Liver (tissue), 9 donors: ENCODE measurements around the gene C1orf21. TPM values are rescaled to one million over a fixed set of nuclear protein-coding genes. Genes with fewer than 3 reads are reported as not detected.

Experiments
- DNase-seq: peaks from one replicate; pipeline ENCODE4 v3.0.0-alpha.2; 2017; ENCODE audit warnings: low spot score
- H3K27ac ChIP-seq, 2 donors: one replicate each; pipeline ENCODE4 v1.7.0; 2013; ENCODE audit warnings: inconsistent platforms in 2 of 2, low read length in 2 of 2, control low read depth in 1 of 2, low read depth in 1 of 2, mild to moderate bottlenecking in 1 of 2
- H3K27me3 ChIP-seq, 4 donors: one replicate each; pipeline versions ENCODE4 v1.6.1 to v1.7.0; 2013; ENCODE audit warnings: low read length in 3 of 4, inconsistent platforms in 1 of 4, mild to moderate bottlenecking in 1 of 4, moderate library complexity in 1 of 4; ENCODE audit not compliant: control insufficient read depth in 4 of 4, insufficient read depth in 4 of 4
- H3K36me3 ChIP-seq, 4 donors: one replicate each; pipeline versions ENCODE4 v1.6.1 to v1.7.0; 2013; ENCODE audit warnings: low read length in 3 of 4, mild to moderate bottlenecking in 3 of 4, low read depth in 1 of 4, moderate library complexity in 1 of 4; ENCODE audit not compliant: control insufficient read depth in 4 of 4, insufficient read depth in 3 of 4
- H3K4me1 ChIP-seq, 4 donors: one replicate each; pipeline versions ENCODE4 v1.6.1 to v1.7.0; 2013; ENCODE audit warnings: low read length in 3 of 4, mild to moderate bottlenecking in 3 of 4, moderate library complexity in 1 of 4; ENCODE audit not compliant: control insufficient read depth in 4 of 4, insufficient read depth in 4 of 4
- H3K4me3 ChIP-seq, 3 donors: one replicate each; pipeline versions ENCODE4 v1.6.1 to v1.7.0; 2013; ENCODE audit warnings: low read length in 3 of 3, control low read depth in 1 of 3, low read depth in 1 of 3, mild to moderate bottlenecking in 1 of 3
- H3K9ac ChIP-seq, 2 donors: one replicate each; pipeline ENCODE4 v1.7.0; 2013; ENCODE audit warnings: low read length in 2 of 2, mild to moderate bottlenecking in 2 of 2, moderate library complexity in 2 of 2, control low read depth in 1 of 2, low read depth in 1 of 2
- H3K9me3 ChIP-seq, 4 donors: one replicate each; pipeline versions ENCODE4 v1.6.1 to v1.7.0; 2013; ENCODE audit warnings: low read length in 3 of 4; ENCODE audit not compliant: control insufficient read depth in 4 of 4
- EGR1 ChIP-seq, 2 donors: IDR thresholded peaks; 2 replicates each; pipeline ENCODE4 v1.6.1; 2016 to 2018; ENCODE audit warnings: antibody characterized with exemption in 2 of 2, low read depth in 2 of 2
- FOXA1 ChIP-seq: IDR thresholded peaks from 2 replicates; pipeline ENCODE4 v1.6.1; 2016; ENCODE audit warnings: antibody characterized with exemption
- FOXA2 ChIP-seq: IDR thresholded peaks from 2 replicates; pipeline ENCODE4 v1.6.1; 2016; ENCODE audit warnings: antibody characterized with exemption
- GABPA ChIP-seq, 2 donors: IDR thresholded peaks in 1 of 2; conservative IDR thresholded peaks in 1 of 2; 2 replicates each; pipeline ENCODE4 v1.6.1; 2016; ENCODE audit warnings: antibody characterized with exemption in 2 of 2, mild to moderate bottlenecking in 1 of 2, moderate library complexity in 1 of 2
- HNF4A ChIP-seq, 2 donors: conservative IDR thresholded peaks; 2 replicates each; pipeline ENCODE4 v1.6.1; 2016; ENCODE audit warnings: antibody characterized with exemption in 2 of 2, mild to moderate bottlenecking in 2 of 2
- HNF4G ChIP-seq: IDR thresholded peaks from 2 replicates; pipeline ENCODE4 v1.6.1; 2016; ENCODE audit warnings: antibody characterized with exemption
- JUND ChIP-seq, 2 donors: IDR thresholded peaks; 2 replicates each; pipeline ENCODE4 v1.6.1; 2016; ENCODE audit warnings: antibody characterized with exemption in 2 of 2
- NR2F2 ChIP-seq: IDR thresholded peaks from 2 replicates; pipeline ENCODE4 v1.6.1; 2016; ENCODE audit warnings: antibody characterized with exemption
- RAD21 ChIP-seq, 2 donors: IDR thresholded peaks; 2 replicates each; pipeline ENCODE4 v1.6.1; 2016; ENCODE audit warnings: antibody characterized with exemption in 2 of 2, mild to moderate bottlenecking in 2 of 2
- RXRA ChIP-seq, 2 donors: IDR thresholded peaks; 2 replicates each; pipeline ENCODE4 v1.6.1; 2017 to 2018; ENCODE audit warnings: antibody characterized with exemption in 2 of 2, mild to moderate bottlenecking in 1 of 2
- SP1 ChIP-seq: IDR thresholded peaks from 2 replicates; pipeline ENCODE4 v1.6.1; 2018; ENCODE audit warnings: antibody characterized with exemption, mild to moderate bottlenecking
- TAF1 ChIP-seq: conservative IDR thresholded peaks from 2 replicates; pipeline ENCODE4 v1.6.1; 2016; ENCODE audit warnings: antibody characterized with exemption, mild to moderate bottlenecking
- YY1 ChIP-seq: IDR thresholded peaks from 2 replicates; pipeline ENCODE4 v1.6.1; 2016; ENCODE audit warnings: antibody characterized with exemption, mild to moderate bottlenecking
- WGBS: extraction: QIAGEN DNeasy Blood & Tissue Kit; methylation state at CpG from one replicate; pipeline ENCODE4 v1.1.7; 2013; 5-methylcytosine and 5-hydroxymethylcytosine counted together
- polyA plus RNA-seq, 2 donors: library from polyadenylated mRNA; stranded (reverse) in 1 of 2; unstranded in 1 of 2; fragments of 200-250 nt in 1 of 2; fragments of >200 nt in 1 of 2; fragmentation: Nextera tagmentation in 1 of 2; extraction: Ambion mirVana in 1 of 2; gene quantifications; one replicate each; pipeline versions ENCODE4 v1.2.1 to v1.2.3, GENCODE V29; 2013 to 2015
- total RNA-seq, 2 donors: library from RNA; depleted of rRNA; stranded (reverse); fragments of >200 nt; gene quantifications; one replicate each; pipeline ENCODE4 v1.2.3, GENCODE V29; 2014
- TF ChIP-seq, protein P1 (sequence below): IDR thresholded peaks from 2 replicates; pipeline ENCODE4 v1.6.1; 2016; ENCODE audit warnings: antibody characterized with exemption
- TF ChIP-seq, protein P2 (sequence below): IDR thresholded peaks from 2 replicates; pipeline ENCODE4 v1.6.1; 2016; ENCODE audit warnings: antibody characterized with exemption
- TF ChIP-seq, protein P3 (sequence below): IDR thresholded peaks from 2 replicates; pipeline ENCODE4 v1.6.1; 2016; ENCODE audit warnings: antibody characterized with exemption
- TF ChIP-seq, protein P4 (sequence below): IDR thresholded peaks from 2 replicates; pipeline ENCODE4 v1.6.1; 2016; ENCODE audit warnings: antibody characterized with exemption, mild to moderate bottlenecking
- TF ChIP-seq, protein P5 (sequence below): fragments of 150-350 bp; IDR thresholded peaks from 2 replicates; pipeline ENCODE4 v1.5.1; 2017; ENCODE audit warnings: improper control_type of control experiment, low read depth, low read length; ENCODE audit not compliant: missing input control
- donor health status: healthy.
- donor health status: healthy.
- donor health status: healthy.
- donor health status: healthy.
- donor health status: healthy.

Gene C1orf21
- total and polyA plus RNA-seq, 4 donors: 2.3 to 21.3 (median 13.4) TPM

DNA sequence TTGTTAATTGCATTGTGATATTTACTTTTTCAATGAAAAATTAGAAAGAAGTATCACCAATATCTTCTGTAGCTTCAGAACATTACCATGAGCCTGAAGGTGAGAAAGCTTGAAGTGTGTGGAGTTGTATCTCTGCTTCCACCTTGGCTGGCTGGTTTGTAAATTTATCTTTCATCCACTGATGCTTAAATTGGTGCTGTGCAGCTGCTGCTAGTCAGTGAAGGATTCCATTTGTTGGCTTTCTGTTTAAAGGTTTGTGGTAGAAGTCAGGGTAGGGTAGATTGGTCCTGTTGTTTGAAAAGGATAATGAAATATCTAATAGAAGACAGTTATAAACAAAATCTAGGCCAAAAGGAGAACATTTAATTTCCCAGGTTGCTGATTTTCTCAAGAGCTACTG, 105.7 kb downstream of the C1orf21 start:
- Histone ChIP-seq H3K9me3 (no peaks in the 10 kb centered on the region), H3K9ac (no peak overlapping the region), H3K4me1 (peaks cover 0 to 19% (median 14%) of the 10 kb centered on the region in 4 donors), H3K4me3 (no peak overlapping the region), H3K27me3 (no peaks in the 10 kb centered on the region), H3K27ac (peak overlapping the region; percentile 77 to 92), H3K36me3 (no peaks in the 10 kb centered on the region)
- TF ChIP-seq, protein P1, sequence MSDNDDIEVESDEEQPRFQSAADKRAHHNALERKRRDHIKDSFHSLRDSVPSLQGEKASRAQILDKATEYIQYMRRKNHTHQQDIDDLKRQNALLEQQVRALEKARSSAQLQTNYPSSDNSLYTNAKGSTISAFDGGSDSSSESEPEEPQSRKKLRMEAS: no peak
- TF ChIP-seq, protein P2, sequence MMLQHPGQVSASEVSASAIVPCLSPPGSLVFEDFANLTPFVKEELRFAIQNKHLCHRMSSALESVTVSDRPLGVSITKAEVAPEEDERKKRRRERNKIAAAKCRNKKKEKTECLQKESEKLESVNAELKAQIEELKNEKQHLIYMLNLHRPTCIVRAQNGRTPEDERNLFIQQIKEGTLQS: no peak
- TF ChIP-seq SP1: no peak
- TF ChIP-seq EGR1 (IDR thresholded peaks at IDR 0.05; ENCODE audit: low read depth in 2 of 2): no peak
- TF ChIP-seq, protein P3, sequence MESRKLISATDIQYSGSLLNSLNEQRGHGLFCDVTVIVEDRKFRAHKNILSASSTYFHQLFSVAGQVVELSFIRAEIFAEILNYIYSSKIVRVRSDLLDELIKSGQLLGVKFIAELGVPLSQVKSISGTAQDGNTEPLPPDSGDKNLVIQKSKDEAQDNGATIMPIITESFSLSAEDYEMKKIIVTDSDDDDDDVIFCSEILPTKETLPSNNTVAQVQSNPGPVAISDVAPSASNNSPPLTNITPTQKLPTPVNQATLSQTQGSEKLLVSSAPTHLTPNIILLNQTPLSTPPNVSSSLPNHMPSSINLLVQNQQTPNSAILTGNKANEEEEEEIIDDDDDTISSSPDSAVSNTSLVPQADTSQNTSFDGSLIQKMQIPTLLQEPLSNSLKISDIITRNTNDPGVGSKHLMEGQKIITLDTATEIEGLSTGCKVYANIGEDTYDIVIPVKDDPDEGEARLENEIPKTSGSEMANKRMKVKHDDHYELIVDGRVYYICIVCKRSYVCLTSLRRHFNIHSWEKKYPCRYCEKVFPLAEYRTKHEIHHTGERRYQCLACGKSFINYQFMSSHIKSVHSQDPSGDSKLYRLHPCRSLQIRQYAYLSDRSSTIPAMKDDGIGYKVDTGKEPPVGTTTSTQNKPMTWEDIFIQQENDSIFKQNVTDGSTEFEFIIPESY: no peak
- TF ChIP-seq RAD21 (IDR thresholded peaks at IDR 0.05): no peak
- no peak for TF ChIP-seq YY1
- DNase-seq: no peak

DNA sequence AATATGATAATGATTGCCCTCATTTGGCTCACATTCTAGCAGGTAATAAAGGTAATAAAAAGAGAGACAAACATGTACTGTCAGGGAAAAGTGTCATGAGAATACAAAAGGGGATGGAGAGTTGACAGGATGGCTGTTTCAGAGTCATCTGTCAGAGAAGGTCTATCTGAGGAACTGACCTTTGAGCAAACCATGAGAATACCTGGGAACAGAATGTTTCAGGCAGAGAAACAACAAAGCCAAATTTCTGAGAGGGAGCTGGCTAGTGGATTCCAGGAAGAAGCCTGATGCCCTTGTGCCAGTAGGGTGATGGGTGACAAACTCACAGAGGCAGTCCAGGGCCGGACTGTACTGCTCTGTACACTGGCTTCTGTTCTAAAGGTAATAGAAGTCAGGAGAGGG, 107.2 kb downstream of the C1orf21 start:
- Histone ChIP-seq H3K36me3 (no peaks in the 10 kb centered on the region), H3K4me1 (peaks cover 0 to 19% (median 14%) of the 10 kb centered on the region in 4 donors), H3K9ac (no peak overlapping the region), H3K27ac (peak overlapping the region; percentile 13 to 32), H3K9me3 (no peaks in the 10 kb centered on the region), H3K4me3 (no peak overlapping the region), H3K27me3 (no peaks in the 10 kb centered on the region)
- no peak for DNase-seq
- WGBS: 30% methylated on average over 1 of the region's 1 CpG
- TF ChIP-seq, protein P4, sequence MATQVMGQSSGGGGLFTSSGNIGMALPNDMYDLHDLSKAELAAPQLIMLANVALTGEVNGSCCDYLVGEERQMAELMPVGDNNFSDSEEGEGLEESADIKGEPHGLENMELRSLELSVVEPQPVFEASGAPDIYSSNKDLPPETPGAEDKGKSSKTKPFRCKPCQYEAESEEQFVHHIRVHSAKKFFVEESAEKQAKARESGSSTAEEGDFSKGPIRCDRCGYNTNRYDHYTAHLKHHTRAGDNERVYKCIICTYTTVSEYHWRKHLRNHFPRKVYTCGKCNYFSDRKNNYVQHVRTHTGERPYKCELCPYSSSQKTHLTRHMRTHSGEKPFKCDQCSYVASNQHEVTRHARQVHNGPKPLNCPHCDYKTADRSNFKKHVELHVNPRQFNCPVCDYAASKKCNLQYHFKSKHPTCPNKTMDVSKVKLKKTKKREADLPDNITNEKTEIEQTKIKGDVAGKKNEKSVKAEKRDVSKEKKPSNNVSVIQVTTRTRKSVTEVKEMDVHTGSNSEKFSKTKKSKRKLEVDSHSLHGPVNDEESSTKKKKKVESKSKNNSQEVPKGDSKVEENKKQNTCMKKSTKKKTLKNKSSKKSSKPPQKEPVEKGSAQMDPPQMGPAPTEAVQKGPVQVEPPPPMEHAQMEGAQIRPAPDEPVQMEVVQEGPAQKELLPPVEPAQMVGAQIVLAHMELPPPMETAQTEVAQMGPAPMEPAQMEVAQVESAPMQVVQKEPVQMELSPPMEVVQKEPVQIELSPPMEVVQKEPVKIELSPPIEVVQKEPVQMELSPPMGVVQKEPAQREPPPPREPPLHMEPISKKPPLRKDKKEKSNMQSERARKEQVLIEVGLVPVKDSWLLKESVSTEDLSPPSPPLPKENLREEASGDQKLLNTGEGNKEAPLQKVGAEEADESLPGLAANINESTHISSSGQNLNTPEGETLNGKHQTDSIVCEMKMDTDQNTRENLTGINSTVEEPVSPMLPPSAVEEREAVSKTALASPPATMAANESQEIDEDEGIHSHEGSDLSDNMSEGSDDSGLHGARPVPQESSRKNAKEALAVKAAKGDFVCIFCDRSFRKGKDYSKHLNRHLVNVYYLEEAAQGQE: no peak
- TF ChIP-seq, protein P2: no peak
- TF ChIP-seq GABPA (IDR thresholded peaks at IDR 0.05 in 1 of 2, conservative IDR thresholded peaks at IDR 0.05 in 1 of 2): no peak
- TF ChIP-seq NR2F2: no peak
- TF ChIP-seq EGR1 (IDR thresholded peaks at IDR 0.05; ENCODE audit: low read depth in 2 of 2): no peak
- peak; percentile 30 to 68 for TF ChIP-seq RXRA (IDR thresholded peaks at IDR 0.05)
- TF ChIP-seq, protein P3: no peak
- TF ChIP-seq YY1: no peak
- peak; percentile 10 to 29 for TF ChIP-seq RAD21 (IDR thresholded peaks at IDR 0.05)
- peak; percentile 80 for TF ChIP-seq SP1
- peak; percentile 16 to 37 for TF ChIP-seq JUND (IDR thresholded peaks at IDR 0.05)
- TF ChIP-seq, protein P5, sequence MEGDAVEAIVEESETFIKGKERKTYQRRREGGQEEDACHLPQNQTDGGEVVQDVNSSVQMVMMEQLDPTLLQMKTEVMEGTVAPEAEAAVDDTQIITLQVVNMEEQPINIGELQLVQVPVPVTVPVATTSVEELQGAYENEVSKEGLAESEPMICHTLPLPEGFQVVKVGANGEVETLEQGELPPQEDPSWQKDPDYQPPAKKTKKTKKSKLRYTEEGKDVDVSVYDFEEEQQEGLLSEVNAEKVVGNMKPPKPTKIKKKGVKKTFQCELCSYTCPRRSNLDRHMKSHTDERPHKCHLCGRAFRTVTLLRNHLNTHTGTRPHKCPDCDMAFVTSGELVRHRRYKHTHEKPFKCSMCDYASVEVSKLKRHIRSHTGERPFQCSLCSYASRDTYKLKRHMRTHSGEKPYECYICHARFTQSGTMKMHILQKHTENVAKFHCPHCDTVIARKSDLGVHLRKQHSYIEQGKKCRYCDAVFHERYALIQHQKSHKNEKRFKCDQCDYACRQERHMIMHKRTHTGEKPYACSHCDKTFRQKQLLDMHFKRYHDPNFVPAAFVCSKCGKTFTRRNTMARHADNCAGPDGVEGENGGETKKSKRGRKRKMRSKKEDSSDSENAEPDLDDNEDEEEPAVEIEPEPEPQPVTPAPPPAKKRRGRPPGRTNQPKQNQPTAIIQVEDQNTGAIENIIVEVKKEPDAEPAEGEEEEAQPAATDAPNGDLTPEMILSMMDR: no peak
- TF ChIP-seq, protein P1: no peak
- no peak for TF ChIP-seq FOXA2
- no peak for TF ChIP-seq HNF4G
- no peak for TF ChIP-seq FOXA1
- peak; percentile 52 to 78 for TF ChIP-seq HNF4A (conservative IDR thresholded peaks at IDR 0.05)
- TF ChIP-seq TAF1: no peak
